MV-4-11 (cell line): ENCODE results near the gene TNFAIP8L1.
"Not testable (repeated sequence)": the region's sequence is repeated elsewhere in the genome, so short reads cannot be mapped to it uniquely, and the experiment has no call there.

Experiments
- DNase-seq: peaks from one replicate; lab custom pipeline; 2025; lab: John Stamatoyannopoulos, UW

The TNFAIP8L1 gene

DNA sequence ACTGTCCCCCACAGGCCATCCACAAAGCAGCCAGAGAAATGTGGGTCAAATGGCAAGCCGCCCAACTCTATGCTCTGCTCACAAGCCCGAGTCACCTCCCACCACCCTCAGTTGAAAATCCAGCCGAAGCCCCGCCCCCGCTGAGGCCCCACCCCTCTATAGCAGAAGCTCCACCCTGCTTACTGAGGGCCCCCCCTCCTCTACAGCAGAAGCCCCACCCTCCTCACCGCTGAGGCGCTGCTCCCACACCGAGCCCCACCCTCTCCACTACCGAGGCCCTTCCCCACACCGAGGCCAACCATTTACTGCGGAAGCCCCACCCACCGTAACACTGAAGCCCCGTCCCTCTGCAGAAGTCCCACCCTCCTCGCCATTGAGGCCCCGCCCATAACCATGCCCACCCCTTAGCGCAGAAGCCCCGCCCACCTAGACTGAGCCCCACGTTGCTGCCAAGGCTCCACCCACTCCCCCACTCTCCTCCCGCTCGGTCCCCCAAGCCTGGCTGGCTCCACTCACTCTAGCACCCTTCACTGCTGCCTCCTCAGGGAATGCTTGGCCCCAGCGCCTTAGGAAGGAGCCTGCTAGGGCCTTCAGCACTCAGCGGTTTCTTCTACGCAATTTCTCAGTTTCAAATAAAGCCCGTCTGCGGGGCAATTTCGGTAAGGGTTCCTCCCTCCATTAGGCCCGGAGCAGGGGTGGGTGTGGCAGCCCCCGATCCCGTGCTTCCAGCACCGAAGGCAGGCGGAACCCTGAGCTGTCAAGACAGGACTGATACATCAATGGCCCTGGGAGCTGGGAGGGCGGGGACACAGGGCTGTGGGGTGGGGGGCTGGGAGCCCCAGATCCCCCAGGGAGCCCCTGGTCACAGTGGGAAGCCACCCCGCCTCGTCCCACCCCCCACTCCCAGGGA, 39.8 kb downstream of the TNFAIP8L1 start:
- no peak for DNase-seq

GRCh38 chr19:4680021-4680420, 40.7 kb downstream of the TNFAIP8L1 start:
- not testable (repeated sequence) for DNase-seq

- DNase-seq = no peak
Measured at GRCh38 chr19:4682417-4683200, 43.3 kb downstream of the TNFAIP8L1 start.

- DNase-seq = no peak
Measured at GRCh38 chr19:4684312-4685095, 45.2 kb downstream of the TNFAIP8L1 start.

DNA sequence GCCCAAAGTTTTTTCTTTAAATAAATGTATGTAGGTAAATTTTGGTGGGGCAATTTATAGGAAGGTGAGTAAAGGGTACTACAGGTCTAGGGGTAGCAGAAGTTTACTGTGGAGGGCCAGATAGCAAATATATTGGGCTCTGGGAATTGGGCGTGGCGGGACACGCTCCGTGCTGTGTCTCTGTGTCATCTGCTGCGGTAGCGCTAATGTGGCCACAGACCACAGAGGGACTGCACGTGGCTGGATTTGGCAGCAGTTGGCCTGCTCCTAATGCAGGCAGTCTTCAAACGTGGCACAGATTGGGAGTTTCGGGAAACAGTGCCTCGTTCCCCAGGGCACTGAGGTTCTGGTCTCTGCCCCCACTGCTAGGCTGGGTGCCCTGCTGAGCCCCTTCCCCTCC, 47.4 kb downstream of the TNFAIP8L1 start:
- DNase-seq = no peak

- DNase-seq = no peak
Measured at GRCh38 chr19:4687396-4687795, 48.1 kb downstream of the TNFAIP8L1 start.

- no peak for DNase-seq
Measured at GRCh38 chr19:4688587-4688986, 49.3 kb downstream of the TNFAIP8L1 start.

DNA sequence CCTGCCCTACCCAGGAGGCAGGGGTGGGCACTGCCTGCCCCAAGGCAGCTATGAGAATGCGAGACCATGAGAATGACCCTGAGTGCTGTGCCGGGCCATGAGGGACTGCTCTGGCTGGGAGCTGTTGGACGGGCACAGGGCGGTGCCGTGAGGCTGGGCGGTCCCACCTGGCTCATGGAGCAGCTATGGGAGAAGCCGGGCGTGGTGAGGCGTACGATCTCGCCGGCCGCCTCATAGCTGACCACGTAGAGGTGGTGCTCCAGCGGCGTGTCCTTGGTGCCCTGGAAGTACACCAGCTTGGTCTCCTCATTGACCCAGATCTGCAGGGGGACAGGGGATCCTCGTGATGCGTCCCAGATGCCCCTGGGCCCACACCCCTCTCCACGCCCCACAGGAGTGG, 50.1 kb downstream of the TNFAIP8L1 start:
- DNase-seq = no peak

GRCh38 chr19:4690361-4690760, 51.0 kb downstream of the TNFAIP8L1 start:
- peak; percentile 74 for DNase-seq

DNA sequence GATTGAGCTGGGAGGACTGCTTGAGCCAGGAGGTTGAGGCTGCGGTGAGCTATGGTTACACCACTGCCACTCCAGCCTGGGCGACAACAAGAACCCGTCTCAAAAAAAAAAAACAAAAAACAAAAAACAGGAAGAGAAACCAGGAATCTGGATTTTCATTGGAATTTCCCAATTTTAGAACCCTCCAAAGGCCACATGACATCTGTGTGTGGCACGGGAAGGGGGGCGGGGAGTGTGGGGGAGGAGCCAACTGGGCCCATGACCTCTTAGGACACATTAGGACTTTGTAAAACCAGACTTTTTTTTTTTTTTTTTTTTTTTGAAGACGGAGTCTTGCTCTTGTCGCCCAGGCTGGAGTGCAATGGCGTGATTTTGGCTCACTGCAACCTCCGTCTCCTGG, 52.1 kb downstream of the TNFAIP8L1 start:
- peak; percentile 88 for DNase-seq

- DNase-seq = peak; percentile 55
Measured at GRCh38 chr19:4692251-4693077, 53.1 kb downstream of the TNFAIP8L1 start.

- DNase-seq = no peak
Measured at GRCh38 chr19:4693078-4693350, 53.7 kb downstream of the TNFAIP8L1 start.

- DNase-seq = peak; percentile 81
Measured at GRCh38 chr19:4693471-4694121, 54.3 kb downstream of the TNFAIP8L1 start.

- DNase-seq = peak; percentile 69
Measured at GRCh38 chr19:4694211-4694987, 55.1 kb downstream of the TNFAIP8L1 start.

DNA sequence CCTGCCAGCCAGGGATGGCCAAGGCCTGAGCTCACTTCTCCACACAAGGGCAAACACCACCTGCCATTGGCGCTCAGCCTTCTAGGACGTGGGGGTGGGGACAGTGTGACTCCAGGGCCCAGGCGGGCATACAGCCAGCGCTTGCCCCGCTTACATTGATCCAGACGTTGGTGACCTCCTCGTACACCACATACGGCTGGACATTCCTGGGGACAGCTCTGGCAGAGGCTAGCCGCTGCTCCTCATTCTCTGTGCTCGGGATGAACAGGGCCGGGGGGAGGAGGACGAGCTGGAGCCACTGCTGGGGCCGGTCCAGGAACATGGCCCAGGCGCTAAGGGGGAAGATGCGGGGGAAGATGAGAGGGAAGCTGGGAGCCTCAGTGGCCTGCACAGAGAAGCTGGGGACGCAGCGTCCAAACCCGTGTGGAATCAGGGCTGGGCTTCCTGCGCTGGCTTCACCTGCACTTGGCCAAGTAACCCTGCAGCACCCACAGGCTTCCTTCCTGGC, 56.0 kb downstream of the TNFAIP8L1 start:
- DNase-seq = no peak

GRCh38 chr19:4697304-4697703, 58.0 kb downstream of the TNFAIP8L1 start:
- DNase-seq = no peak

DNA sequence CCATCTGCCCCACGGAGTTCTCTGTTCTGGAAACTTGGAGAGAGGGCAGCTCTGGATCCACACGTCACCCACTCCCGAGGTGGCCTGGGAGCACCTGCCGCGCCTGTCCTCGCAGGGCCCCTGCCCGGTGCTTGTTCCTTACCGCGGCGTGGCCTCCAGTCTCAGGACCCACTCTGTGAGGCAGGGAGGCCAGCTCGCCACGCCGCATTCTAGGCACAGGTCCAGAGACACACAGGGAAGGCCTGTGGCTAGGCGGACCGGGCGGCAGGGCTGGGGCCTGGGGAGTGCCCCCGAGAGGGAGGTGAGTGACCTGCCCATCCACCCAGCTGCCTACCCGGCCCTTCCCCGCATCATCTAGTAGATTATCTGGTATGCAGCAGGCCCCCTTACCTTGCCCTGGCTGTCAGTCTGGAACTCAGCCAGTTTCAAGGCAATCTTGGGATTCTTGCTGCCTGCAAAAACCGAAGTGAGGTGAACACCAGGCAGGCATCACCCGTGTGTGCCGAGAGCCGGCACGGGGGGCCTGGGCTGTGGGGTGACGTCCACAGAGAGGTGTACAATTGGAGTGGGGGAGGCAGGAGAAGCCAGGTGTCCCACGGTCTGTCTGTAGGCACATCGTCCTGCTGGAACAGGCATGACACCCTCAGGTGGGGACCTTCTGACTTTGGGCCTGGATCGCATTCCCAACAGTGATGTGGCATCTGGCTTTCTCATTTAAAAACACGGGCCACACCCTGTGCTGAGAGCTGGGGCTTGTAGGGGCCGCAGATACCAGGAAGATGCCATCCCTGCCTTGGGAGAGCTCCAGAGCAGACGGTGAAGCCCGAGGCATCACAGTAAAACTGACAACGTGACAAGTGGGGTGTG, 60.7 kb downstream of the TNFAIP8L1 start:
- no peak for DNase-seq

DNA sequence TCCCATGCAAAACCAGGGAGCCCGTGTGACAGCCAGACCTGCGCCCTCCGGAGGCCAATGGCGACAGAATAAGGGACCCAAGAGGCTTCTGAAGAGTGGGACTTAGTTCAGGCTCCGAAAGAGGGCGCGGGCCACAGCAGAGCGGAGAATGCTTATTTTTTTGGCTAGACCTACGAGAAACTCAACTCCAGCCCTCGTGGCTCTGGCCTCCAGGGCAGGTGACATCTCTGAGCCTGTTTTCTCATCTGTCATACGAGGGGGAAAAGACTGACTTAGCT, 61.3 kb downstream of the TNFAIP8L1 start:
- no peak for DNase-seq

GRCh38 chr19:4701557-4701956, 62.2 kb downstream of the TNFAIP8L1 start:
- DNase-seq = no peak
